GM18505 (cell line): ENCODE results near the gene FTO.
A peak's percentile ranks its signal among the peaks of the same experiment; 100 is the strongest.

Experiments
- ATAC-seq: cut with Tn5 transposase; IDR thresholded peaks from one replicate; pipeline ENCODE4 v1.9.1; 2021; ENCODE audit not compliant: unreplicated experiment
- POLR2A ChIP-seq: IDR thresholded peaks from 4 replicates; pipeline ENCODE4 v1.6.1; 2011; ENCODE audit warnings: borderline replicate concordance; ENCODE audit not compliant: insufficient read depth, insufficient read length; ENCODE audit errors: extremely low read depth

The FTO gene

DNA sequence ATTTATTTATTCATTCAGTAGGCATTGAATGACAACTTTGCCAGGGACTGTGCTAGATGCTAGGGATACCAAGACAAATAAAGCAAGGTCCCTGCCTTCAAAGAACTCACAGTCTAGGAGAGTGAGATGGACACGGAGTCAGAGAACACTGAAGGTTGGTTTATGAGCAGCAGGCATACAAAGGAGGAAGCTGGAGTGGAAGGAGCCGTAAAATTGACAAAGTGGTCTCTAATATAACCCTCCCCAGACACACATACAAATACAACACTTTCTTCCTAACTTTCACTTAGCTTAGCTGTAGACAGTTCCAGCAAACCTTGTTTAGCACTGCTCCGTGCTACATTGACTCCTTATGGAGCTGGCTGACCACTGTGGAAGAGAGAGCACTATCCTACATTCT is 353.0 kb downstream of the FTO start:
- no peak for ATAC-seq
- no peak for TF ChIP-seq POLR2A

DNA sequence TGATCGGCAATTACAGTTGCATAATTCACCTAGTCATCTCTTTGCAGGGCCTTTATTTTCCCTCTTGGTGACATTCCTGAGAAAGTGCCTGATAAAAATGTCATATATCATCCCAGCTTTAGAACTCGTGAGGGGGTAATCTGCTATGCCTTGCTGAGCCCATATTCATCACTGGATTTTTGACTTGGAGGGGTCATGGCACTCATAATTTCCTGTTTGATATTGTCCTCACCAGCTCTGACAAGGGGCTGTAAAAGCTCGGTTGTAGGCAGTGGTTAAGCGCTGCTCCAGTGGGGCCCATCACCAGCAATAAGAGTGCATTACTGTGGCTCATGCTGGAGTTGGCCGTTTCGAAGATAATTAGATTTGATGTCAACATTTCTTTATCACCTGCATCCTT is 355.4 kb downstream of the FTO start:
- no peak for TF ChIP-seq POLR2A
- ATAC-seq = no peak

DNA sequence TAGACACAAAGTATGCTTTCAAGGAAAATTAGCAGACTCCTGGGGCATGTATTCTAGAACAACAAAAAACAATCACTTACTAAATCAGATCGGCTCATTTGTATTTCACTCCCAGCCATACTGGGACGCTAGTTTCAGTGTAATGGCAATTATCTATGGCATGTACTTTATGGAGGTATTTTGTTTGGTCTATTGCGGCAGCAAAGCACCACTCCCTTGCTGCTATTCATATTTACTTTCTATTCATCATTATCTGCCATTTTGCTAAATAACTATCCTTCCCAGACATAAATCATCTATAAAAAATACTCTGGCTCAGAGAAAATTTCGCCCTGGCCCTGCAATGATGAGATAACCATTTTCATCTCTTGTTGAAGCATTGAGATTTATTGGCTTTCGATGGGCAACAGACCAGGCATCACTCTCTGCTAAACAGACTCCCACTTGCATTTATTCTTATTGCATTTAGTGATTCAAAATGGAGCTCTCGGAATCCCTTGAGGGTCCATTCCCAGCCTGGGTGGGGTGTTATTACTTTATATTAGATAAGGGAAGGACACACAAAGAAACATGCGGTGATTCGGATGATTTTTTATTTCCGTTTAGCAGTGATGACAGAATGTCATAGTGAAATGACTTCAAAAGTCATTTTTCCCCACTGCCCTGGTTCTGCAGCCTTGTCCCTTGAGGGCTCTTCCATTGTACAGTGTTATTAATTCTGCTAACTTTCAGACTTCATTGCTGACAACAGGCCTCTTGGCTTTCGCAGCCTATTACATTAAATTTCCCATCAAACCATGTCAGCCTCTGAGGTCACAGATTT is 356.9 kb downstream of the FTO start:
- ATAC-seq = no peak
- no peak for TF ChIP-seq POLR2A

DNA sequence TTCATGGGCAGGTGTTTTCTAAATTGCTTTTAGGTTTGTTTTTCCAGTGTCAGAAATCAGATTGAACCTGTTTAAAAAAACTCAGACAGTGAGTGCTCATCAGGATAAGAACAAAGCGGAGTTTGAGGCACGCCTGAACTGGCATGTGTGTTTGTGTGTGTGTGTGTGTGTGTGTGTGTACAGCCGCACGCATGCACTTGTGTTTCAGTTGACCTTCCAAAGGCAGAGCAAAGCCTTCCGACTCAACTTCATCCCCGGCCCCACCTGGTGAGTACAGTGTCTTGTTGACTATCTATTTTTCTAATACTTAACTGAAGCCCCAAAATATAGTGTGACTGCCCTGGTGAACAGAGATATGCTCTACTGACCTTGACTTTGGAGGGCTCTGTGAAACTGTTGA is 357.5 kb downstream of the FTO start:
- ATAC-seq = no peak
- TF ChIP-seq POLR2A = no peak

DNA sequence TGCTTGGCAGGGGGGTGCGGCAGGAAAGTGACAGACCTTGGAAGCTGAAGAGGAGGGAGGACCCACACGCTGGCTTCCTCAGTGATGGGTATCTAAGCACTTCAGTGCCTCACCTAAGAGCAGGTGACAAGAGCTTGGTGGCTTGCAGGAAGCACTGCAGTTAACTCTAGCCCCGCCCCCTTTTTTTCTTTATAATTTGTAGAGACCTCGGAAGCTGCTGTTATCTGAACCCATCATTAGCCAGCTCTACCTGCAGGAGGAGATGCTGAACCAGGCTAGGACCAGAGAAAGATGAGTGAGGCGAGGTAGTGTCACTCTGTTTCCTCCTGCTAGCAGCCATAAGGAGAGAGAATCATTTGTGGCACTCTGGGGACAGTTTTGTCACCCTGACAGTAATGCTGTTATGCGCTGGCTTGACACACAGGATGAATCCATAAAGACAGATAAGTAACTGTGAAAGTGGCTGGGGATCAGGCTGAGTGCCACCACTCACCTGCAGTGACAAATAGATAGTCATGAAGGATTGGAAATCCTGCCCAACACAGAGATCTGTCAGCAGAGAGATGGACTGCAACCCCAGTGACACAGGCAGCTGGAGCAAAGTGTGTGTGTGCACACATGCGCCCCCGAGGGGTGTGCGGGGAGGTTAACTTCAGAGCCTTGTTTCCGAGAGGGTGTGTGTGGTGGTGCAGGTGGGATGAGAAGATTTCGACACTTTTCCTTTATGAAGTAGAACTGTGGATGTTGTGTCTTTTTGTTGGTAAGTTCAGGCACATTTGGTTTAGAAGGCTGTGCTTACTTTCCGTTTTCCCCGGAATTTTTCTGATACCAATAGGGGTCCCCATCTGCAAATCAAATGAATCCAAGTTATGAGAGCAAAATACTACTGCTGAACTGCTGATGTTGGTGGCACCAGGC is 358.7 kb downstream of the FTO start:
- TF ChIP-seq POLR2A = no peak
- no peak for ATAC-seq

DNA sequence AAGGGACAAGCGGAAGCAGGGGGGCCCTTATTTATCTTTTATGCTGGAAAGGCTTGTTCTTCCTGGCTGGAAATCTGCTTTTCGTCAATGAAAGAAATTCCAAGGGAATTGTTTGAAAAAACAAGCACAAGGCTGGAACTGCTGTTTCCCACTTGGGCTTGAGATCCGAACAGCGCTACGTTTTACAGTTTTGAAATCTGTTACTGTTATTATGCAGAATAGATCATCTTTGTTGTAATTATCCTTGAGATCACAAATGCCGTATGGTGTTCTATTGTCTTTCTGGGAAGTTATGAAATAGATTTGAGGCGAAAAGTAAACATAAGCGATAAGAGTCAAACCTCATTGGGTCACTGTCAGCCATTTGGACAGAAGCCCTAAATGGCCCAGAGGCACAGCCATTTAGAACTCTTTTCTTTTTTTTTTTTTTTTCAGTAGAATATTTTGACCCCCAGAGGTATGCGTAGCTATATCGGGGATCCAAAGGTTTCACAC is 359.4 kb downstream of the FTO start:
- no peak for ATAC-seq
- no peak for TF ChIP-seq POLR2A

GRCh38 chr16:54066451-54067105 is 362.6 kb downstream of the FTO start:
- TF ChIP-seq POLR2A = no peak
- no peak for ATAC-seq

DNA sequence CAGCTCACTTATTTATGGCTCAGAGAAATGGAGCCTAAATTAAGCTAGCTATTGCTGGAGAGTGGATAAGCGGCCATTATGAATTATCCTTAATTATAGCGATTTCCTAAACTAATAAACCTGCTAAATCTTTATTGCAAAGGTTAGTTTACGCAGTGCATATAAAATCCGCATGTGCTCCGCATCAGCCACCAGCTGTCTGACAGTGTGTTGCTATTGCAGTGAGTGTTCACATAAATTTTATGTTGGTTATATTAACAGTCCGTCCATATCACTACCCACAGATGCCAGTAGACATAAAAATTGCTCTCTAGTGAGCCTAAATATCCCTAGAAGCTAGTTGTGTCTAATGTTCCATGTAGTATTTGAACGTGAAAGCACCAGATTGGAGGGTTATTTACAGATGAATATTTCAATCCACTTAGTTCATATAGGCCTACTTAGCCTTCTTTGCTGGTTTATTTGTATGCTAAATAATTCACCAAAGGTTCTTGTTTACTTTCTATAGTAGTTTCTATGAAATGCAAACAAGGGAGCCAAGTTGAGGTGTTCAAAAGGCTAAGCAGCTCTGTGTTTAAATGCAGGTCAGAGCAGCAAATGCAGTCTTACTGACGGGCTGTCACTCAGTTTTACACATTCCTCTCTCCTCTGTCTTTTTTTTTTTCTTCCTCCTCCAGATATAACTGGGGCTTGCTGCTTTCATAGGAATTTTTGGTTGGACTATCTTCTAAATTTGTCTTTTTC is 363.5 kb downstream of the FTO start:
- ATAC-seq = no peak
- no peak for TF ChIP-seq POLR2A

DNA sequence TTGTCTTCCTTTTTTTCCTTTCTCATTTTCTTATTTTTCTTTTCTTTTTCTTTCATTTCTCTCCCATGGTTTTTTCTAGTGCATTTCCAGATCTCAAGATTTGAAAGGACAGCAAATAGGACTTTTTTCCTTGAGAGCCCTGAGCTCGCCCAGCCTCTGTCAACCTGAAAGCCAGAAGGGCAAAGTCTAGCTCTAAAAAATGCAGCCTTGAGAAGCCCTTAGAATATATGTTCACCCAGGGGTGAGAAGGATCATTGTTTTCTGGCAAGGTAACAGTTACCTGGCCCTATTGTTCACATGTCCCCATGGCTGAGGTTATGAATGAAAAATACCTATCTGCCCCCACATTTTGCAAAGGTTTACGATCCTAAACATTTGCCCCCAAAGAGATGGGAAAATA is 364.3 kb downstream of the FTO start:
- ATAC-seq = no peak
- no peak for TF ChIP-seq POLR2A

GRCh38 chr16:54069601-54070239 is 365.8 kb downstream of the FTO start:
- TF ChIP-seq POLR2A = no peak
- ATAC-seq = no peak

DNA sequence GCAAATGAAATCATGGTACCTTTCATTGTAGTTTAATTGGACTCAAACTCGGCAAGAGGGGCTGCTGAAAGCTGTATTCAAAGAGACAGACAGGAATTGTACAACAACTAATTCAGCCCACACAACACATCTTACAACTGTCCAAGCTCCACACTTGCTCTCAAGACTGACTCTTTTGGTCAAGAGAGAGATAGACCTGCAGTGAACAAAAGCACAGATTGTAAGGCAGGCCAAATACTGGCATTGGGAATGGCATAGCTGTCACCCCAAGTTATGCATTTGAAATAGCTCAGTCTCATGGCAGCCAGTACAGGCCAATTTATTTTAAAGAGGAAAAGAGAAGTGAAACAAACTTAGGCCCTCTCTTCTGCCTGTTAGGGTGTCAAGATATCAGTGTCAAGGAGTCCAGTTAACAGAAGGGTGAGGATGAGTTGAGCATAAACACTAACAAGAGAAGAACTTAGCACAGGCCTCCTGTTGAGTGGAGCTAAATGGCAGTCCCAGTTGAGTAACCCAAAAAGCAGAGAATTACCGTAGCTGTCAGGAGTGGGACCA is 366.9 kb downstream of the FTO start:
- no peak for TF ChIP-seq POLR2A
- ATAC-seq = peak; percentile 80

DNA sequence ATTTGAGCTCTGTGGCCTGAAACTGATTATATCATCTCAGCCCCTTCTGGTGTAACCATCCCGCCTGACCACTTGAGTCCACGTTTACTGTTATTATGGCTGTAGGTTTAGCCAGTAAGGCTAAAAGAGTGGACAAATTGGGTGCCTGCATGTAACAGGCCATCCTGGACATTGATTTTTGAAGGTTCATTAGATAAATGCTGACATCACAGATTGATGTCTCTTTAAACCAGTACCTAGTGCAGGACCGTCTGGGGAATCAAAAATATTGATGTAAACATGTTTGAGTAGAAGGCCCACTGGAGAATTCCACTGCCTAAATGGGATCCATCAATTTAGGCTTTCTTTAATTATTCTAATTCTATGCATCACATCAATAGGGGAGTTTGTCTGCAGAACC is 367.6 kb downstream of the FTO start:
- ATAC-seq = no peak
- TF ChIP-seq POLR2A = no peak
